NT2/D1 (cell line): ENCODE measurements around the gene SET.

Experiments
- YY1 ChIP-seq: IDR thresholded peaks from 2 replicates; pipeline ENCODE4 v1.6.1; 2011; ENCODE audit not compliant: insufficient read length, insufficient read depth
- ZNF274 ChIP-seq: IDR thresholded peaks from 2 replicates; pipeline ENCODE4 v1.6.1; 2011; ENCODE audit warnings: mild to moderate bottlenecking, low read depth, low read length

GRCh38 chr9:128713411-128713780 lies 24.4 kb downstream of the SET start:
- TF ChIP-seq ZNF274 = no peak
- no peak for TF ChIP-seq YY1
